ENCODE results near the gene OTOA.

OTOA gene

GRCh38 chr16:21698169-21699032 is 34.6 kb downstream of the OTOA start:
- in situ Hi-C loops (cut with HindIII; ENCODE audit: low sequenced_read_pairs): no loop called here
- H3K4me3 ChIP-seq (ENCODE audit: low read depth, low read length): no peak overlapping the region
- TF ChIP-seq, protein P1, sequence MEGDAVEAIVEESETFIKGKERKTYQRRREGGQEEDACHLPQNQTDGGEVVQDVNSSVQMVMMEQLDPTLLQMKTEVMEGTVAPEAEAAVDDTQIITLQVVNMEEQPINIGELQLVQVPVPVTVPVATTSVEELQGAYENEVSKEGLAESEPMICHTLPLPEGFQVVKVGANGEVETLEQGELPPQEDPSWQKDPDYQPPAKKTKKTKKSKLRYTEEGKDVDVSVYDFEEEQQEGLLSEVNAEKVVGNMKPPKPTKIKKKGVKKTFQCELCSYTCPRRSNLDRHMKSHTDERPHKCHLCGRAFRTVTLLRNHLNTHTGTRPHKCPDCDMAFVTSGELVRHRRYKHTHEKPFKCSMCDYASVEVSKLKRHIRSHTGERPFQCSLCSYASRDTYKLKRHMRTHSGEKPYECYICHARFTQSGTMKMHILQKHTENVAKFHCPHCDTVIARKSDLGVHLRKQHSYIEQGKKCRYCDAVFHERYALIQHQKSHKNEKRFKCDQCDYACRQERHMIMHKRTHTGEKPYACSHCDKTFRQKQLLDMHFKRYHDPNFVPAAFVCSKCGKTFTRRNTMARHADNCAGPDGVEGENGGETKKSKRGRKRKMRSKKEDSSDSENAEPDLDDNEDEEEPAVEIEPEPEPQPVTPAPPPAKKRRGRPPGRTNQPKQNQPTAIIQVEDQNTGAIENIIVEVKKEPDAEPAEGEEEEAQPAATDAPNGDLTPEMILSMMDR (IDR thresholded peaks at IDR 0.05; ENCODE audit: low read depth, low read length): no peak
- no peak for DNase-seq (ENCODE audit: low read depth, low spot score)

DNA sequence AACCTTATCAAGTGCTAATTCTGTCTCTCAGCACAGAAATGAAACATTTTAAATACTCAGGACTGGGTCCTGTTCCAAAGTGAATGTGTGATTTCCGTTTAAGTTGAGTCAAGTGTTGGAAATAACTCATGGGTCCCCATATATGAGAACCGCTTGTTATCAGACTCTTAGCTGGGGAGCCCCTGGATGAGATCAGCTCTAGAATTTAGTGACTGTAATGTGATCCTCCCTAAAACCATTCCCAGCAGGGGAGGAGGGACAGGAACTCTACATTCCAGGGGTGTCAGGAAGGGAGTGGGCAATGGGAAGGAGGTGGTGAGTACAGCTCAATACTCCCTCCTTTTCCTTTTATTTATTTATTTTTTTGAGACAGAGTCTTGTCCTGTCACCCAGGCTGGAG is 37.5 kb downstream of the OTOA start:
- DNase-seq (ENCODE audit: low read depth, low spot score): no peak
- no peak overlapping the region for H3K4me3 ChIP-seq (ENCODE audit: low read depth, low read length)
- in situ Hi-C loops (cut with HindIII; ENCODE audit: low sequenced_read_pairs): no loop called here
- TF ChIP-seq, protein P1 (IDR thresholded peaks at IDR 0.05; ENCODE audit: low read depth, low read length): no peak

DNA sequence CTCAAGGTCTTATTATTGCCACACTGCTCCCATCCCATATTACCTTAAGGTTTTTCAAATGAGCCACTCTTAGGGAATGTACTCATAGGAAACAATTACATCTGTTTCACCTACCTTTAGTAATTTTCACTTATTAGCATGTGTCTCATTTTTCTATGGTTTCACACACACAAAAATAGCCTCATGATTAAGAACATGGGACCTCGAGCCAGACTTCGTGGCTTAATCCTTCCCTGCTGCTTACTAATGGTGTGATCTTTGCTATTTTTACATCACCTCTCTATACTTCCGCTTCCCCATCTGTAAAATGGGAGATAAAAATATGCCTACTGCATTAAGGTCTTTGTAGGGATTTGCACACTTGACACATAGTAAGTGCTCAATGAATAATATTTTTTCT is 38.5 kb downstream of the OTOA start:
- no peak for DNase-seq (ENCODE audit: low read depth, low spot score)
- H3K4me3 ChIP-seq (ENCODE audit: low read depth, low read length): no peak overlapping the region
- TF ChIP-seq, protein P1 (IDR thresholded peaks at IDR 0.05; ENCODE audit: low read depth, low read length): no peak
- in situ Hi-C loops (cut with HindIII; ENCODE audit: low sequenced_read_pairs): no loop called here

- TF ChIP-seq, protein P1 (IDR thresholded peaks at IDR 0.05; ENCODE audit: low read depth, low read length): no peak
- no peak for DNase-seq (ENCODE audit: low read depth, low spot score)
- in situ Hi-C loops (cut with HindIII; ENCODE audit: low sequenced_read_pairs): no loop called here
- H3K4me3 ChIP-seq (ENCODE audit: low read depth, low read length): no peak overlapping the region
Measured at GRCh38 chr16:21703156-21703555, 39.4 kb downstream of the OTOA start.

- no peak overlapping the region for H3K4me3 ChIP-seq (ENCODE audit: low read depth, low read length)
- in situ Hi-C loops (cut with HindIII; ENCODE audit: low sequenced_read_pairs): no loop called here
- TF ChIP-seq, protein P1 (IDR thresholded peaks at IDR 0.05; ENCODE audit: low read depth, low read length): no peak
- no peak for DNase-seq (ENCODE audit: low read depth, low spot score)
Measured at GRCh38 chr16:21703589-21704174, 39.9 kb downstream of the OTOA start.

DNA sequence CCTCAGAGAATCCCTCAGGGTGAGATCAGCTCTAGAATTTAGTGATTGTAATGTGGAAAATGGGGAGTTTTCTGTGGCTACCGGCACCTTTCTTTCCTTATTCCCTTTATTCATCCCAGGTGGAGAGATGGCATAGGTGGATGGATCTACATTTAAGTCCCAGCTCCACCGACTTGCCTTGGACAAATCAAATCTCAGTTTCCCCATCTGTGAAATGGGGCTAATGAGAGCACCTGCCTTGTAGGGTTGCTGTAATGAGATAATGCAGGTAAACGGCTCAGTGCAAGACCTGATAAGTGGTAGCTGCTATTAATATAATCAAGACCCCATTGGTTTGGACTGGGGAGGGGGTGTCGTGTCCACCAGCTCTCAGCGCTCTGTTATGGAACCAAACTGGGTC is 40.5 kb downstream of the OTOA start:
- in situ Hi-C loops (cut with HindIII; ENCODE audit: low sequenced_read_pairs): no loop called here
- no peak for DNase-seq (ENCODE audit: low read depth, low spot score)
- TF ChIP-seq, protein P1 (IDR thresholded peaks at IDR 0.05; ENCODE audit: low read depth, low read length): no peak
- no peak overlapping the region for H3K4me3 ChIP-seq (ENCODE audit: low read depth, low read length)
